ENCODE measurements around the gene CCL4L2.
"Not testable (repeated sequence)": the region's sequence is repeated elsewhere in the genome, so short reads cannot be mapped to it uniquely, and the experiment has no call there.

Gene CCL4L2

GRCh38 chr17:36195434-36196130, 15.3 kb upstream of the CCL4L2 start:
- DNase-seq (ENCODE audit: low read depth), result no peak
- H3K4me3 ChIP-seq (ENCODE audit: control insufficient read depth, low read depth, low read length), result no peak overlapping the region
- no peak for TF ChIP-seq CTCF (IDR thresholded peaks at IDR 0.05; ENCODE audit: control insufficient read depth, insufficient read depth, low read depth, low read length, missing control alignments)

DNA sequence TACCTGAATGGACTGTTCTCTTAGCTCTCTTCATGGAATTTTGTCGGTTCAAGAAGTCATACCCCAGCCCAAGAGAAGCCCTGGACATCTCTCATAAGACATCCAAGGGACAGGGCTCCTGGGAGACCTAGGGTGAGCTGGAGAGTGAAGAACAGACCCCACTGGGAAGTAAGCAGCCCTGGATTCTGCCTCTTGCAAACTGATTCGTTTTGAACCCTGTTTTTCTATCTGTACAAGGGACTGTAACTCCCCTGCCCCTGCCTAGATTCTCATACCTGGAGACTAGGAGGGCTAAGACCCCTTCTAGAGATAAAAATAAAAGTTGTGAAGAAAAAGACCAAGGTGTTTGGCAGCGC, 14.8 kb upstream of the CCL4L2 start:
- no peak for DNase-seq (ENCODE audit: low read depth)
- H3K4me3 ChIP-seq (ENCODE audit: control insufficient read depth, low read depth, low read length), result no peak overlapping the region
- TF ChIP-seq CTCF (IDR thresholded peaks at IDR 0.05; ENCODE audit: control insufficient read depth, insufficient read depth, low read depth, low read length, missing control alignments), result no peak

GRCh38 chr17:36197387-36197703, 13.5 kb upstream of the CCL4L2 start:
- no peak overlapping the region for H3K4me3 ChIP-seq (ENCODE audit: control insufficient read depth, low read depth, low read length)
- TF ChIP-seq CTCF (IDR thresholded peaks at IDR 0.05; ENCODE audit: control insufficient read depth, insufficient read depth, low read depth, low read length, missing control alignments), result no peak
- no peak for DNase-seq (ENCODE audit: low read depth)

DNA sequence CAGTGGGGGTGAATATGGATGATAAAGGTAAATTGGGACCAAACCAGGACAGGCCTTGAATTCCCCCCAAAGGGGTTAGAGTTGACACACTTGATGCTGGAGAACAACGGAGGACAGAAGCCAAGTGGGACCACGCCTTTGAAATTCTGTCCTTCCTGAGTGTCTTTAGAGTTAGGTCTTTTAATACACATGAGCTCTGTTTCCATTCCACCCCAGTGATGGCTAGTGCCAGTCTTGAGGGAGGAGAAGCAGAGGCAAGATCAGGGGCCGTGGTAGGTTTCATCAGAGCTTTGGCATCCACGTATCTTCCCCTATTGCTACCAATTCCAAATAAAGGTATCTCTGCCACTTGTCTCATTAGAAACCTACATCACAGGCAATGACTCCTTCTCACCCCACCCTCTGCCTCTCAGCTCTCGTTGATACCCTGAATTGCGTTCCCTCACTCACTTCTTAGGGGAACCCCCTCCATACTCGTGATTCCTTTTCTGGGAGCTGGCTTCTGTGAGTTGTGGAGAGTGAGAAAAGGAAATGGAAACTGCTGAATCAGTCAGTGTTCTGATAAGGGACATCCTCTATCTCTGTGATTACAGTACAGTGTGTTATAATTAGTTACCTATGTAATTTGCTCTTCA, 11.9 kb upstream of the CCL4L2 start:
- no peak for DNase-seq (ENCODE audit: low read depth)
- no peak overlapping the region for H3K4me3 ChIP-seq (ENCODE audit: control insufficient read depth, low read depth, low read length)
- TF ChIP-seq CTCF (IDR thresholded peaks at IDR 0.05; ENCODE audit: control insufficient read depth, insufficient read depth, low read depth, low read length, missing control alignments), result no peak

DNA sequence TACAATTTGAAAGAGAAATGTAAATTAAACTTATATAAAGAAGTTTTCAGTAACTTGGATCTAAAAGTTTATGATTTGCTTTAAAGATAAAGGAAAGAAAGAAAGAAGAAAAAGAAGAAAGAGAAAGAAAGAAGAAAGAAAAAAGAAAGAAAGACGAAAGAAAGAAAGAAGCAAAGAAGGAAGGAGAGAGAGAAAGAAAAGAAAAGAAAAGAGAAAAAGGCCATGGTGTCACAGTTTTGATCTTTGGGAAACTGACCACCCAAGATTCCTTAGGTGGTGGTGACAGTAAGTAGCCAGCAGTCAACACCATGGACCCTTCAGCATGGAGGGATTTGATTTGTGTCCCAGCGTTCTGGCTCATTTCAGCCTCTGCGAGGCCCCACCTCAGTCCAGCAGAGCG, 9.8 kb upstream of the CCL4L2 start:
- DNase-seq (ENCODE audit: low read depth); H3K4me3 ChIP-seq (ENCODE audit: control insufficient read depth, low read depth, low read length): not testable (repeated sequence)

DNA sequence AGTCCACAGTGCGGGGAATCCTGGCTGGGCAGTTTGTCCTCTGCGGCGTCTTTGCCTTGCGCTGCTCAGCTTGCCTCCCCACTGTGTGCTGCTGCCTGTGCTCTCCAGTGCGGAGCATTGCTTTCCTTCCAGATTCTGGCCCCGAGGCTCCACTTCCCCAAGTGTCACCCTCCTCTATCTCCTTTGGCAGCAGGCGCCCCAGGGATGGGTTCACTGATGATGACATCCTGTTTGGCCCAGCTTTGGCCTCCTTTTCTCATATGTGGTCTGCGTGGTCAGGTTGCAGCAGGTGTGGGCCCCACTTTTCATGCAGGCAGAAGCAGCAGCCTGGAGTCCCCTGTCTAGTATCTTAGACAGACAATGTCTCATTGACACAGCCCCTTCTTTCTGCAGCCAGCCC, 9.4 kb upstream of the CCL4L2 start:
- DNase-seq (ENCODE audit: low read depth); H3K4me3 ChIP-seq (ENCODE audit: control insufficient read depth, low read depth, low read length): not testable (repeated sequence)

DNA sequence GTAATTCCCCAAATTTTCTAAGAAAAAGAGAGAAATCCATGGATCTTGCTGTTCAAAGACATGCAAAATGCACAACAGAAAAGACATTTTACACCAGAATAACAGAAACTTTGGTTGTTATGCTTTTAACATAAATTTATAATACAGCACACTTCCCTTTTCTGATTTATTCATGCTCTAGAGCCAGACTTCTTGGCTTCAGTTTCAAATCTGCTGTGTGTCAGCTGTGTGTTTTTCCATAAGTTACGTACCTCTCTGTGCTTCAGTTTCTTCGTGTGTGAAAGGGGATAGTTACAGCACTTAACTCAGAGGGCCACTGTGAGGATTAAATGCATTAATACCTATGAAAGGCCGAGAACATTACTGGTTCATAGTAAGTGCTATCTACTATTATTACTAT, 7.5 kb upstream of the CCL4L2 start:
- H3K4me3 ChIP-seq (ENCODE audit: control insufficient read depth, low read depth, low read length), result no peak overlapping the region
- TF ChIP-seq CTCF (IDR thresholded peaks at IDR 0.05; ENCODE audit: control insufficient read depth, insufficient read depth, low read depth, low read length, missing control alignments), result no peak
- DNase-seq (ENCODE audit: low read depth), result no peak
